ENCODE data around the gene CPN2.

The CPN2 gene

GRCh38 chr3:194313560-194314387 is 37.4 kb downstream of the CPN2 start:
- DNase-seq (ENCODE audit: low spot score) = no peak

DNA sequence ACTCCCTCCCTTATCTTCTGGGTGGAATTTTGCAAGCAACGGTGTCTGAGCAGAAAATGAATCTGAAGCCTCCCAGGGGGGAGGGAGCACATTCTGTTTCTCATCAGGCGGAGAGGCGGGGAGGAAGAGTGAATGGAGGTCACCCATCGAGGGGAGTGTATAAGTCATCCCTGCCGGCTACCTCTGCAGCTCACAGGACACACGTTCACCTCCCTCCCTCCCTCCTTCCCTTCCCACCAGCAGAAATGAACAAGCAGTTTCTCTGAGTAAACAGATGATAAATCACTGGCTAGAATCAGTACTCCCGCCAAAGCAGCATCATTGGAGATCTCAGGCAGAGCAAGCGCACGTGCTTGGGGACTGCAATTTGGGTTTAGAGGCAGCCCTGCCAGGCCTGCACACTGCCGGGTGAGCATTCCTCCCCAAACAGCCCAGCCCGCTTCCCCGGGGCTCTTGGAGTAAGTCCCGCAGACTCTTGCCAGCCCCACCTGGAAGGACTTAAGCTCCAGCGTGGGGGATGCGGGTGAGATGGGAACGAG is 38.3 kb downstream of the CPN2 start:
- no peak for DNase-seq (ENCODE audit: low spot score)

DNA sequence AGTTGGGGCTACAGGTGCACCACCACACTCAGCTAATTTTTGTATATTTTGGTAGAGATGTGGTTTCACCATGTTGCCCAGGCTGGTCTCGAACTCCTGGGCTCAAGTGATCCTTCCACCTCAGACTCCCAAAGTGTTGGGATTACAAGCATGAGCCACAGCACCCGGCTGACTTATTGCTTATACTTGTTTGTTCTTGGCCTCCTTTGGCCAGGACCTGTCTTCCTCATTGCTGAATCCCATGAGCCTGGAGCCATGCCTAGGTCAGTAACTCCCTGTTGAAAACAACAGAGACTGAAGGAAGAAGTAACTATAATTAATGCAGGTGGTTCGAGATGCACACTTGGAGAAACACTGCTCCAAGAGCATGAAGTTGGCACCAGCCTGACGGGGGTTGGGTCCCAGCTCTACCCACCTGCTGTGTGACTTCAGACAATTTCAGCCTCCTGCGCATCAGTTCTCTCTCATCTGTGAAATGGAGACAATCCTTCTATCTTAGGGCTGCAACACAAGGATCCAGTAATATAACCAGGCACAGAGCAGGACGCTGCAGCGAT is 38.9 kb downstream of the CPN2 start:
- no peak for DNase-seq (ENCODE audit: low spot score)

DNA sequence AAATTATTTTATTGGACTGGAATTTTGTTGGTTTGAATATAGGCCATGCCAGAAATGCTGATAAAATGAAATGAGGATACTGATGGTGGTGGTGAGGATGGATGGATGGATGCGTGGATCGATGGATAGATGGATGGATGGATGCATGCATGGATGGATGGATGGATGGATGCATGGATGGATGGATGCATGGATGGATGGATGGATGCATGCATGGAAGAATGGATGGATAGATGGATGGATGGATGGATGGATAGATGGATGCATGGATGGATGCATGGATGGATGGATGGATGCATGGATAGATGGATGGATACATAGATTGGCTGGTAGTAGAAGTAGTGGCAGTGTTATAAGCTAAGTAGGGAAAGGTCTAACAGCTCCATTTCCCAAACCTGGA is 40.1 kb downstream of the CPN2 start:
- DNase-seq (ENCODE audit: low spot score) = no peak

- no peak for DNase-seq (ENCODE audit: low spot score)
Observed at GRCh38 chr3:194310060-194310835, 40.9 kb downstream of the CPN2 start.

DNA sequence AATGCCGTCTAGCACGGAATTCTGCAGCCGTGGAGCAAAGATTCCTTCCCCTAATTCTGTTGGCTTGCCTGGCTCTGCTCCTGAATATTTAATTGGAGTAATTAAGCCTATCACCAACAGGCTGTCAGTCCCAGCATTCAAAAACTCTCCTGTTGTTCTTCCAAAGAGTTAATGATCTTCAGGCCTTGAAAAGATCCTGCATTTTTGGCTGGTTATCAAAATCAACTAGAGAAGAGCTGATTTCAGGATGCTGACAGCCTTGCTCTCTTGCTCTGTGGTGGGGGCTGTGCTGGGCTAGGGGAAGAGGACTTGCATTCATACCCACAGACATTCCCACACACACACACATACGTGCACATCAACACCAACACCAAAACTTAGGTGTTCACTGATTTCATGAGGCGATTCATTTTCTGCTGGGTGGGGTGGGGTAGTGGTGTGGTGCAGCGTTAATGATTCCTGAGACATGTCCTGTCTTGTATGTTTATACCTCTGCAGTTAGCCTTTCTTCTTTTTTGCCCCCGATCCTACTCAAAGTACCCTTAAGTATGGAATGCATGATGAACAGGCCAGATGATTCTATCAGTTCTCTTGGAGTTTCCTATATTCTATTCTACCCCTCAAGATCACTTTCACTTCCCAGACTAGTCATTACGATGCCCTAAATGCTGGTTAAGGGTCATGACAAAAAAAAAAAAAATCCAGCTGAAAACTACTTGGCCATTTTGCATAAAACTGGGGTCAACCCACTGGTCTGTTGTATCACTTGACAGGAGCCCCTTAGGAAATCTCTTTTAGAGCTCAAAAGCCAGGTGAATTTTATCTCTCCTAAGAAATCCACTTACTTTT is 42.3 kb downstream of the CPN2 start:
- DNase-seq (ENCODE audit: low spot score) = no peak

DNA sequence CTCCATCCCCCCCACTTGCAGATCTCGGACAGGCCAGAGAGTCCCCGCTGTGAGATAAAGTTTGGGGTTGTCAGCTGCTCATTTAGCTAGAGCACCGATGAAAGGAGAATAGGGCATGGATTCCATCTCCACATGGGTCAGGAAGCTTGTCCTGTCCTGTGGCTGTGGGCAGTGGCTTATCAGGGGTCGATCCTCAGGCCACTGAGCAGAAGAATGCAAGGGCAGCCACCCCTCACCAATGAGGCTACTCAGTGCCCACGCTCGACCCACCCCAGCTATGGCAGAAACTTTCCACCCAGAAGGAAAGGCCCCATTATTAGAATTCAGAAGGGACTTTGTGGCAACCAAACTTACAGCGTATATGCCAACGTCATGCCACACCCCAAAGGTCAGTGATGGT is 43.3 kb downstream of the CPN2 start:
- no peak for DNase-seq (ENCODE audit: low spot score)

GRCh38 chr3:194306771-194307640 is 44.1 kb downstream of the CPN2 start:
- no peak for DNase-seq (ENCODE audit: low spot score)

GRCh38 chr3:194306109-194306686 is 44.9 kb downstream of the CPN2 start:
- no peak for DNase-seq (ENCODE audit: low spot score)

GRCh38 chr3:194305356-194306108 is 45.6 kb downstream of the CPN2 start:
- DNase-seq (ENCODE audit: low spot score) = no peak

DNA sequence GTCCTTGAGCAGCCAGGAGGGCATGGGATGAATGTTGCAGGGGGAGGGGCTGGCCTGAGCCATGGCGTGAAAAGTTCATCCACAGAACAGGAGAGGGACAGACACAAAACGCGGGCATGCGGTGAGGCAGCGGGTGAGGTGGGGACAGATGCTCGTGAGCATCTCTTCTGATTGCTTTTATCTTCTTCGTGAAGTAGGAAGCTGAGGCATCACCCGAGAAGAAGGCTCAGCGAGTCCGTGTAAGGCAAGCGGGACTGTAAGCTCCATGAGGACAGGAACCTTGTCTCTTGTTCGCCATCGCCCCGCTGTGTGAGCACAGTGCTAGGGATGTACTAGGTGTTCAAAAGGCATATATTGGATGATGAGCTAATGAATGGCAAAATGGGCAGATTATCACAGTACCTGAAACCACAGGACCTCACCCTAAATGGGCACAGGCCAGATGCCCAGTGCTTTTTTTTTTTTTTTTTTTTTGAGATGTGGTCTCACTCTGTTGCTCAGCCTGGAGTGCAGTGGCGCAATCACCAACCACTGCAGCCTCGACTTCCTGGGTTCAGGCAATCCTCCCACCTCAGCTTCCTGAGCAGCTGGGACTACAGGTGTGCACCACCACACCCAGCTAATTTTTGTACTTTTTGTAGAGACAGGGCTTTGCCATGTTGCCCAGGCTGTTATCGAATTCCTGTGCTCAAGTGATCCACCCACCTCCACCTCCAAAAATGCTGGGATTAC is 46.8 kb downstream of the CPN2 start:
- no peak for DNase-seq (ENCODE audit: low spot score)

GRCh38 chr3:194303749-194304148 is 47.4 kb downstream of the CPN2 start:
- DNase-seq (ENCODE audit: low spot score) = no peak

GRCh38 chr3:194301730-194302129 is 49.4 kb downstream of the CPN2 start:
- DNase-seq (ENCODE audit: low spot score) = no peak

GRCh38 chr3:194300936-194301335 is 50.2 kb downstream of the CPN2 start:
- no peak for DNase-seq (ENCODE audit: low spot score)

- no peak for DNase-seq (ENCODE audit: low spot score)
Observed at GRCh38 chr3:194300382-194300758, 50.8 kb downstream of the CPN2 start.

- no peak for DNase-seq (ENCODE audit: low spot score)
Observed at GRCh38 chr3:194298331-194299227, 52.5 kb downstream of the CPN2 start.

- DNase-seq (ENCODE audit: low spot score) = no peak
Observed at GRCh38 chr3:194296454-194297263, 54.5 kb downstream of the CPN2 start.
